HEK293 (cell line): Measurements from ENCODE around the gene BUD23.

Source experiments
- BCL6B ChIP-seq: fragments of 450-650 bp; formaldehyde crosslinking; IDR thresholded peaks from 2 replicates; pipeline ENCODE4 v1.5.1; 2017; ENCODE audit warnings: missing biosample characterization, missing genetic modification characterization
- FEZF1 ChIP-seq: fragments of 450-650 bp; formaldehyde crosslinking; IDR thresholded peaks from 2 replicates; pipeline ENCODE4 v1.5.1; 2016; ENCODE audit warnings: missing biosample characterization, missing genetic modification characterization
- HOXC10 ChIP-seq: sonication (generic); formaldehyde crosslinking; IDR thresholded peaks from 2 replicates; pipeline ENCODE4 v1.8.1; 2023; ENCODE audit warnings: mild to moderate bottlenecking, missing genetic modification reagents
- OSR2 ChIP-seq: fragments of 450-650 bp; formaldehyde crosslinking; IDR thresholded peaks from 2 replicates; pipeline ENCODE4 v1.5.1; 2016; ENCODE audit warnings: missing biosample characterization, missing genetic modification characterization
- RBAK ChIP-seq: fragments of 450-650 bp; formaldehyde crosslinking; IDR thresholded peaks from 2 replicates; pipeline ENCODE4 v1.5.1; 2016; ENCODE audit warnings: missing biosample characterization, missing genetic modification characterization
- REPIN1 ChIP-seq: fragments of 450-650 bp; formaldehyde crosslinking; IDR thresholded peaks from 2 replicates; pipeline ENCODE4 v1.5.1; 2017; ENCODE audit warnings: missing biosample characterization, missing genetic modification characterization, low read depth
- YY1 ChIP-seq: fragments of 450-650 bp; formaldehyde crosslinking; IDR thresholded peaks from 2 replicates; pipeline ENCODE4 v1.5.1; 2018; ENCODE audit warnings: missing biosample characterization, missing genetic modification characterization
- YY2 ChIP-seq: fragments of 450-650 bp; formaldehyde crosslinking; IDR thresholded peaks from 2 replicates; pipeline ENCODE4 v1.5.1; 2016; ENCODE audit warnings: missing biosample characterization, missing genetic modification characterization
- ZBTB44 ChIP-seq: fragments of 450-650 bp; IDR thresholded peaks from 2 replicates; pipeline ENCODE4 v1.5.1; 2018; ENCODE audit warnings: missing biosample characterization, mild to moderate bottlenecking, missing genetic modification characterization
- ZEB2 ChIP-seq: fragments of 450-650 bp; formaldehyde crosslinking; IDR thresholded peaks from 2 replicates; pipeline ENCODE4 v1.5.1; 2016; ENCODE audit warnings: missing biosample characterization, missing genetic modification characterization
- ZNF10 ChIP-seq: fragments of 450-650 bp; formaldehyde crosslinking; IDR thresholded peaks from 2 replicates; pipeline ENCODE4 v1.5.1; 2017; ENCODE audit warnings: missing biosample characterization, missing genetic modification characterization
- ZNF114 ChIP-seq: fragments of 450-650 bp; formaldehyde crosslinking; IDR thresholded peaks from 2 replicates; pipeline ENCODE4 v1.5.0; 2017; ENCODE audit warnings: missing biosample characterization, missing genetic modification characterization
- ZNF175 ChIP-seq: fragments of 450-650 bp; formaldehyde crosslinking; IDR thresholded peaks from 2 replicates; pipeline ENCODE4 v1.5.1; 2016; ENCODE audit warnings: missing biosample characterization, missing genetic modification characterization
- ZNF266 ChIP-seq: fragments of 450-650 bp; formaldehyde crosslinking; IDR thresholded peaks from 2 replicates; pipeline ENCODE4 v1.5.1; 2016; ENCODE audit warnings: missing biosample characterization, missing genetic modification characterization, low read depth
- ZNF311 ChIP-seq: fragments of 450-650 bp; formaldehyde crosslinking; IDR thresholded peaks from 2 replicates; pipeline ENCODE4 v1.5.1; 2017; ENCODE audit warnings: missing biosample characterization, missing genetic modification characterization, borderline replicate concordance
- ZNF433 ChIP-seq: fragments of 450-650 bp; formaldehyde crosslinking; IDR thresholded peaks from 2 replicates; pipeline ENCODE4 v1.5.1; 2016; ENCODE audit warnings: missing biosample characterization, missing genetic modification characterization, low read depth
- ZNF521 ChIP-seq: fragments of 450-650 bp; formaldehyde crosslinking; IDR thresholded peaks from 2 replicates; pipeline ENCODE4 v1.5.1; 2017; ENCODE audit warnings: missing biosample characterization, mild to moderate bottlenecking, missing genetic modification characterization
- ZNF548 ChIP-seq: fragments of 450-650 bp; formaldehyde crosslinking; IDR thresholded peaks from 2 replicates; pipeline ENCODE4 v1.5.1; 2016; ENCODE audit warnings: missing biosample characterization, missing genetic modification characterization
- ZNF571 ChIP-seq: fragments of 450-650 bp; formaldehyde crosslinking; IDR thresholded peaks from 2 replicates; pipeline ENCODE4 v1.5.0; 2017; ENCODE audit warnings: missing biosample characterization, missing genetic modification characterization
- ZNF596 ChIP-seq: fragments of 450-650 bp; IDR thresholded peaks from 2 replicates; pipeline ENCODE4 v1.5.0; 2018; ENCODE audit warnings: missing biosample characterization, mild to moderate bottlenecking, missing genetic modification characterization, moderate library complexity
- ZNF600 ChIP-seq: fragments of 450-650 bp; formaldehyde crosslinking; IDR thresholded peaks from 2 replicates; pipeline ENCODE4 v1.5.1; 2016; ENCODE audit warnings: missing biosample characterization, missing genetic modification characterization
- ZNF658 ChIP-seq: fragments of 450-650 bp; formaldehyde crosslinking; IDR thresholded peaks from 2 replicates; pipeline ENCODE4; 2016; ENCODE audit warnings: missing biosample characterization, missing genetic modification characterization
- ZNF664 ChIP-seq: fragments of 450-650 bp; formaldehyde crosslinking; IDR thresholded peaks from 2 replicates; pipeline ENCODE4 v1.5.1; 2016; ENCODE audit warnings: missing biosample characterization, missing genetic modification characterization
- ZNF692 ChIP-seq: fragments of 450-650 bp; formaldehyde crosslinking; IDR thresholded peaks from 2 replicates; pipeline ENCODE4 v1.5.1; 2016; ENCODE audit warnings: missing biosample characterization, missing genetic modification characterization
- ZNF707 ChIP-seq: fragments of 450-650 bp; formaldehyde crosslinking; IDR thresholded peaks from 2 replicates; pipeline ENCODE4 v1.5.1; 2016; ENCODE audit warnings: missing biosample characterization, missing genetic modification characterization
- ZNF837 ChIP-seq: fragments of 450-650 bp; formaldehyde crosslinking; IDR thresholded peaks from 2 replicates; pipeline ENCODE4 v1.5.1; 2016; ENCODE audit warnings: missing biosample characterization, missing genetic modification characterization
- ZSCAN4 ChIP-seq: fragments of 450-650 bp; formaldehyde crosslinking; IDR thresholded peaks from 2 replicates; pipeline ENCODE4 v1.5.1; 2017; ENCODE audit warnings: missing biosample characterization, missing genetic modification characterization
- TF ChIP-seq, protein P1 (sequence below): fragments of 450-650 bp; formaldehyde crosslinking; IDR thresholded peaks from 2 replicates; pipeline ENCODE4 v1.5.1; 2016; ENCODE audit warnings: missing biosample characterization, missing genetic modification characterization
- TF ChIP-seq, protein P2 (sequence below): fragments of 450-650 bp; formaldehyde crosslinking; IDR thresholded peaks from 2 replicates; pipeline ENCODE4 v1.5.1; 2017; ENCODE audit warnings: missing biosample characterization, missing genetic modification characterization
- TF ChIP-seq, protein P3 (sequence below): fragments of 450-650 bp; formaldehyde crosslinking; IDR thresholded peaks from 2 replicates; pipeline ENCODE4 v1.5.1; 2016; ENCODE audit warnings: missing biosample characterization, missing genetic modification characterization

The BUD23 gene

DNA sequence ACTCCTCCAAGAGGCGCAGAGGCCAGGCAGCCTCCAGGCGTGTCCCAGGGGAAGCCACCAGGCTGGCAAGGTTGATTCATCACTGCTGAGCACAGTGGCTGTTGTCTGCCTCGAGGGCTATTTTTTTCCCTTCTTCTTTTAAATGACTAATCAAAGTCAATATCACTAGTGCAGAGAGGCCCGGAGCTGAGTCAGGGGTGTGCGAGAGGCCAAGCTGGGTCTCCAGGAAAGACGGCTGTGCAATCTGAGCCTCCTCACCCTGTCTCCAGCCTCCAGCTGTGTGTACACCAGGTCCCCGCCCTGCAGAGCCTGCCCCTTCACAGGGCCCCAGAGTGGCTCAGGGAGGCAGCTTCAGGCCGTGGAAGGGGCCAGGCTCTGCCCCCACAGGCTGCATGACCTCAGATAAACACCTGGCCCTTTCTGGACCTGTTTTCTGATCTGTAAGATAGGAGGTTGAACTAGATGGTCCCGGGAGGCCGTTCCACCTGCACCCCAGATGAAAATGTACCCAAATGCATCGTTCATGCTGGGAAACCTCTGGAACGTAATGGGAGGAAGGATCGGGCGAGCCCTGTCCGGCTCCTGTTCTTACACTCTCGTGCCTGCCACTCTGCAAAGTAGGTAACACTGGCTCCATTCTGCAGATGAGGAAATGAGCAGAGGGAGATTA, 32.4 kb downstream of the BUD23 start (continued):
- TF ChIP-seq, protein P1, sequence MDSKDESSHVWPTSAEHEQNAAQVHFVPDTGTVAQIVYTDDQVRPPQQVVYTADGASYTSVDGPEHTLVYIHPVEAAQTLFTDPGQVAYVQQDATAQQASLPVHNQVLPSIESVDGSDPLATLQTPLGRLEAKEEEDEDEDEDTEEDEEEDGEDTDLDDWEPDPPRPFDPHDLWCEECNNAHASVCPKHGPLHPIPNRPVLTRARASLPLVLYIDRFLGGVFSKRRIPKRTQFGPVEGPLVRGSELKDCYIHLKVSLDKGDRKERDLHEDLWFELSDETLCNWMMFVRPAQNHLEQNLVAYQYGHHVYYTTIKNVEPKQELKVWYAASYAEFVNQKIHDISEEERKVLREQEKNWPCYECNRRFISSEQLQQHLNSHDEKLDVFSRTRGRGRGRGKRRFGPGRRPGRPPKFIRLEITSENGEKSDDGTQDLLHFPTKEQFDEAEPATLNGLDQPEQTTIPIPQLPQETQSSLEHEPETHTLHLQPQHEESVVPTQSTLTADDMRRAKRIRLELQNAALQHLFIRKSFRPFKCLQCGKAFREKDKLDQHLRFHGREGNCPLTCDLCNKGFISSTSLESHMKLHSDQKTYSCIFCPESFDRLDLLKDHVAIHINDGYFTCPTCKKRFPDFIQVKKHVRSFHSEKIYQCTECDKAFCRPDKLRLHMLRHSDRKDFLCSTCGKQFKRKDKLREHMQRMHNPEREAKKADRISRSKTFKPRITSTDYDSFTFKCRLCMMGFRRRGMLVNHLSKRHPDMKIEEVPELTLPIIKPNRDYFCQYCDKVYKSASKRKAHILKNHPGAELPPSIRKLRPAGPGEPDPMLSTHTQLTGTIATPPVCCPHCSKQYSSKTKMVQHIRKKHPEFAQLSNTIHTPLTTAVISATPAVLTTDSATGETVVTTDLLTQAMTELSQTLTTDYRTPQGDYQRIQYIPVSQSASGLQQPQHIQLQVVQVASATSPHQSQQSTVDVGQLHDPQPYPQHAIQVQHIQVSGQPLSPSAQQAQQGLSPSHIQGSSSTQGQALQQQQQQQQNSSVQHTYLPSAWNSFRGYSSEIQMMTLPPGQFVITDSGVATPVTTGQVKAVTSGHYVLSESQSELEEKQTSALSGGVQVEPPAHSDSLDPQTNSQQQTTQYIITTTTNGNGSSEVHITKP (tag by site-specific recombination), result peak; percentile 42; the same call in 1 of the 2 replicates
- TF ChIP-seq REPIN1 (tag by site-specific recombination) (no peak), ZNF114 (tag by site-specific recombination) (no peak), ZNF311 (no peak), ZNF266 (no peak), ZNF837 (no peak), ZSCAN4 (tag by site-specific recombination) (no peak), ZNF664 (tag by site-specific recombination) (no peak), ZNF658 (tag by site-specific recombination) (no peak), ZNF175 (tag by site-specific recombination) (no peak), ZNF521 (no peak), ZNF571 (tag by site-specific recombination) (no peak), OSR2 (tag by site-specific recombination) (peak; percentile 76), ZNF548 (tag by site-specific recombination) (no peak), BCL6B (tag by site-specific recombination) (no peak), ZNF707 (tag by site-specific recombination) (no peak), ZNF433 (tag by site-specific recombination) (no peak), ZBTB44 (tag by site-specific recombination) (no peak), FEZF1 (tag by site-specific recombination) (peak; percentile 59; the same call in 1 of the 2 replicates), HOXC10 (no peak), ZNF10 (peak; percentile 67), ZEB2 (tag by site-specific recombination) (peak; percentile 88), ZNF600 (peak; percentile 93), YY1 (tag by site-specific recombination) (no peak), YY2 (tag by site-specific recombination) (no peak), ZNF692 (tag by site-specific recombination) (peak; percentile 52; the same call in 1 of the 2 replicates), ZNF596 (tag by site-specific recombination) (no peak), RBAK (tag by site-specific recombination) (no peak)
- TF ChIP-seq, protein P2, sequence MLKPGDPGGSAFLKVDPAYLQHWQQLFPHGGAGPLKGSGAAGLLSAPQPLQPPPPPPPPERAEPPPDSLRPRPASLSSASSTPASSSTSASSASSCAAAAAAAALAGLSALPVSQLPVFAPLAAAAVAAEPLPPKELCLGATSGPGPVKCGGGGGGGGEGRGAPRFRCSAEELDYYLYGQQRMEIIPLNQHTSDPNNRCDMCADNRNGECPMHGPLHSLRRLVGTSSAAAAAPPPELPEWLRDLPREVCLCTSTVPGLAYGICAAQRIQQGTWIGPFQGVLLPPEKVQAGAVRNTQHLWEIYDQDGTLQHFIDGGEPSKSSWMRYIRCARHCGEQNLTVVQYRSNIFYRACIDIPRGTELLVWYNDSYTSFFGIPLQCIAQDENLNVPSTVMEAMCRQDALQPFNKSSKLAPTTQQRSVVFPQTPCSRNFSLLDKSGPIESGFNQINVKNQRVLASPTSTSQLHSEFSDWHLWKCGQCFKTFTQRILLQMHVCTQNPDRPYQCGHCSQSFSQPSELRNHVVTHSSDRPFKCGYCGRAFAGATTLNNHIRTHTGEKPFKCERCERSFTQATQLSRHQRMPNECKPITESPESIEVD (tag by site-specific recombination), result no peak
- TF ChIP-seq, protein P3, sequence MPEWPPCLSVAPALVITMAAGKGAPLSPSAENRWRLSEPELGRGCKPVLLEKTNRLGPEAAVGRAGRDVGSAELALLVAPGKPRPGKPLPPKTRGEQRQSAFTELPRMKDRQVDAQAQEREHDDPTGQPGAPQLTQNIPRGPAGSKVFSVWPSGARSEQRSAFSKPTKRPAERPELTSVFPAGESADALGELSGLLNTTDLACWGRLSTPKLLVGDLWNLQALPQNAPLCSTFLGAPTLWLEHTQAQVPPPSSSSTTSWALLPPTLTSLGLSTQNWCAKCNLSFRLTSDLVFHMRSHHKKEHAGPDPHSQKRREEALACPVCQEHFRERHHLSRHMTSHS (tag by site-specific recombination), result no peak
